Upper lobe of left lung (tissue), 4 donors: Measurements from ENCODE around the gene KLHL8.

Source experiments
- CTCF ChIP-seq, 6 experiments: fragments of 450-650 bp in 4 of 6; fragments of 200-600 bp in 2 of 6; sonication (generic) in 2 of 6; IDR thresholded peaks; one replicate each; pipeline ENCODE4 v1.5.1; 2016 to 2019; ENCODE audit warnings: antibody characterized with exemption in 6 of 6
- EP300 ChIP-seq, 4 donors: sonication (generic); formaldehyde crosslinking; IDR thresholded peaks; one replicate each; pipeline ENCODE4 v1.5.1; 2017; ENCODE audit warnings: antibody characterized with exemption in 4 of 4, control low read depth in 2 of 4
- POLR2A ChIP-seq, 4 donors: fragments of 450-650 bp; IDR thresholded peaks; one replicate each; pipeline ENCODE4 v1.5.1; 2016 to 2017; ENCODE audit warnings: antibody characterized with exemption in 4 of 4, mild to moderate bottlenecking in 2 of 4
- POLR2AphosphoS5 ChIP-seq, 2 donors: sonication (generic); formaldehyde crosslinking; IDR thresholded peaks; one replicate each; pipeline ENCODE4 v1.5.1; 2017; ENCODE audit warnings: antibody characterized with exemption in 2 of 2

- no peak for TF ChIP-seq CTCF (IDR thresholded peaks at IDR 0.05)
- no peak for TF ChIP-seq POLR2A (IDR thresholded peaks at IDR 0.05)
- TF ChIP-seq EP300 (IDR thresholded peaks at IDR 0.05): no peak
- no peak for TF ChIP-seq POLR2AphosphoS5 (IDR thresholded peaks at IDR 0.05)
These were observed 23.5 kb downstream of the KLHL8 start for GRCh38 chr4:87196927-87197326.
